B cell (primary cell): Measurements from ENCODE around the gene DNAH10. TPM values are rescaled to one million over a fixed set of nuclear protein-coding genes. Genes with fewer than 3 reads are reported as not detected.
"Not testable (repeated sequence)": the region's sequence is repeated elsewhere in the genome, so short reads cannot be mapped to it uniquely, and the experiment has no call there.

Source experiments
- ATAC-seq: fragments of 200-7000 bp; cut with Tn5 transposase; one replicate; pipeline ENCODE4 v1.10.0; 2021; ENCODE audit warnings: low read depth, mild to moderate bottlenecking, moderate number of reproducible peaks, moderate library complexity
- CTCF ChIA-PET: fragments of 350-600 bp; sonication (Branson Sonifier 250); formaldehyde crosslinking; loops from one replicate; lab custom pipeline; 2021; ENCODE audit warnings: antibody characterized with exemption, inconsistent platforms; lab: Charles Lee
- POLR2A ChIA-PET: fragments of 350-600 bp; sonication (Branson Sonifier 250); formaldehyde crosslinking; loops from one replicate; lab custom pipeline; 2021; ENCODE audit warnings: antibody characterized with exemption; lab: Charles Lee
- DNase-seq: peaks from one replicate; pipeline ENCODE4 v3.0.0; 2013
- H2AFZ ChIP-seq: 2 replicates; pipeline ENCODE4 v1.6.1; 2012; ENCODE audit warnings: mild to moderate bottlenecking, low read depth, low read length; ENCODE audit not compliant: insufficient read depth, poor library complexity, severe bottlenecking
- H3K27ac ChIP-seq, 2 donors: 1 replicate in 1 of 2; 2 replicates in 1 of 2; pipeline ENCODE4 v1.5.1; 2012 to 2013; ENCODE audit warnings: low read length in 2 of 2, mild to moderate bottlenecking in 2 of 2, moderate library complexity in 1 of 2
- H3K27me3 ChIP-seq, 4 experiments: fragments of 200-600 bp in 1 of 4; sonication (generic) in 1 of 4; replicated peaks in 1 of 4; 1 replicate in 2 of 4; 2 replicates in 2 of 4; pipeline versions ENCODE4 v1.6.1 to v1.7.0; 2013 to 2016; ENCODE audit warnings: low read length in 3 of 4, mild to moderate bottlenecking in 2 of 4, mixed read lengths in 1 of 4, moderate library complexity in 1 of 4; ENCODE audit not compliant: insufficient read depth in 4 of 4, control insufficient read depth in 3 of 4; ENCODE audit errors: control extremely low read depth in 1 of 4
- H3K36me3 ChIP-seq, 2 experiments: replicated peaks in 1 of 2; 1 replicate in 1 of 2; 2 replicates in 1 of 2; pipeline versions ENCODE4 v1.6.1 to v1.7.1; 2013; ENCODE audit warnings: low read length in 1 of 2; ENCODE audit not compliant: insufficient read depth in 2 of 2, control insufficient read depth in 1 of 2; ENCODE audit errors: control extremely low read depth in 1 of 2, extremely low read depth in 1 of 2
- H3K4me1 ChIP-seq, 2 donors: fragments of 200-600 bp in 1 of 2; sonication (generic) in 1 of 2; 1 replicate in 1 of 2; 2 replicates in 1 of 2; pipeline versions ENCODE4 v1.5.1 to v1.6.1; 2013 to 2017; ENCODE audit warnings: low read length in 2 of 2; ENCODE audit not compliant: control insufficient read depth in 2 of 2, insufficient read depth in 2 of 2
- H3K4me2 ChIP-seq: replicated peaks from 2 replicates; pipeline ENCODE3; 2012; ENCODE audit warnings: mild to moderate bottlenecking, low read depth, low read length; ENCODE audit not compliant: poor library complexity, severe bottlenecking
- H3K4me3 ChIP-seq, 5 experiments: fragments of 200-600 bp in 1 of 5; sonication (generic) in 1 of 5; 1 replicate in 3 of 5; 2 replicates in 2 of 5; pipeline versions ENCODE4 v1.5.1 to v1.7.0; 2011 to 2016; ENCODE audit warnings: low read length in 4 of 5, mild to moderate bottlenecking in 4 of 5, low read depth in 2 of 5, control low read depth in 1 of 5, moderate library complexity in 1 of 5; ENCODE audit not compliant: insufficient read depth in 1 of 5; ENCODE audit errors: control extremely low read depth in 1 of 5, extremely low read depth in 1 of 5
- H3K79me2 ChIP-seq: fragments of 200-600 bp; sonication (generic); one replicate; pipeline ENCODE4 v1.6.0; 2016; ENCODE audit warnings: low read length; ENCODE audit not compliant: control insufficient read depth, insufficient read depth
- H3K9ac ChIP-seq: fragments of 200-600 bp; sonication (generic); 2 replicates; pipeline ENCODE4 v1.6.1; 2017; ENCODE audit warnings: mild to moderate bottlenecking, low read length, moderate library complexity
- H3K9me3 ChIP-seq, 3 donors: one replicate each; pipeline versions ENCODE4 v1.6.1 to v1.7.1; 2013; ENCODE audit warnings: low read length in 2 of 3; ENCODE audit not compliant: control insufficient read depth in 2 of 3, insufficient read depth in 1 of 3; ENCODE audit errors: control extremely low read depth in 1 of 3
- H4K20me1 ChIP-seq: 2 replicates; pipeline ENCODE4 v1.6.0; 2012; ENCODE audit warnings: mild to moderate bottlenecking, low read length; ENCODE audit not compliant: insufficient read depth, control insufficient read depth, poor library complexity, severe bottlenecking
- H3K27ac Mint-ChIP-seq: one replicate; pipeline ENCODE4 v1.8.0; 2021; ENCODE audit warnings: mixed read lengths
- H3K27me3 Mint-ChIP-seq: one replicate; pipeline ENCODE4 v1.8.0; 2021; ENCODE audit warnings: mixed read lengths
- H3K4me1 Mint-ChIP-seq: one replicate; pipeline ENCODE4 v1.8.0; 2021; ENCODE audit warnings: mixed read lengths
- H3K4me3 Mint-ChIP-seq: one replicate; pipeline ENCODE4 v1.8.0; 2021; ENCODE audit warnings: mixed read lengths
- H3K9me3 Mint-ChIP-seq: one replicate; pipeline ENCODE4 v1.8.0; 2022; ENCODE audit warnings: mixed read lengths; ENCODE audit not compliant: insufficient read depth
- WGBS: methylation state at CpG from one replicate; pipeline ENCODE4 v1.1.5; 2013; ENCODE audit warnings: missing lambda C conversion rate; ENCODE audit not compliant: insufficient coverage; 5-methylcytosine and 5-hydroxymethylcytosine counted together
- intact Hi-C: fragments of 100-400 bp; cut with micrococcal nuclease; formaldehyde crosslinking; loops from one replicate; pipeline ENCODE4 v1.10.0; 2022
- polyA plus RNA-seq: library from polyadenylated mRNA; depleted of rRNA; stranded (reverse); fragments of >200 nt; gene quantifications from 2 replicates; pipeline ENCODE4 v1.2.3, GENCODE V29; 2012
- total RNA-seq, 2 donors: library from RNA; stranded (reverse); fragments of 120-200 nt in 1 of 2; gene quantifications; 1 replicate in 1 of 2; 2 replicates in 1 of 2; pipeline versions ENCODE4 v1.2.3 to v1.2.4, GENCODE V29; 2013 to 2022

Gene DNAH10
- total and polyA plus RNA-seq, 2 donors (not counting 1 experiment from before 2014, with no cell fraction given) = 0.24 to 0.99 TPM

DNA sequence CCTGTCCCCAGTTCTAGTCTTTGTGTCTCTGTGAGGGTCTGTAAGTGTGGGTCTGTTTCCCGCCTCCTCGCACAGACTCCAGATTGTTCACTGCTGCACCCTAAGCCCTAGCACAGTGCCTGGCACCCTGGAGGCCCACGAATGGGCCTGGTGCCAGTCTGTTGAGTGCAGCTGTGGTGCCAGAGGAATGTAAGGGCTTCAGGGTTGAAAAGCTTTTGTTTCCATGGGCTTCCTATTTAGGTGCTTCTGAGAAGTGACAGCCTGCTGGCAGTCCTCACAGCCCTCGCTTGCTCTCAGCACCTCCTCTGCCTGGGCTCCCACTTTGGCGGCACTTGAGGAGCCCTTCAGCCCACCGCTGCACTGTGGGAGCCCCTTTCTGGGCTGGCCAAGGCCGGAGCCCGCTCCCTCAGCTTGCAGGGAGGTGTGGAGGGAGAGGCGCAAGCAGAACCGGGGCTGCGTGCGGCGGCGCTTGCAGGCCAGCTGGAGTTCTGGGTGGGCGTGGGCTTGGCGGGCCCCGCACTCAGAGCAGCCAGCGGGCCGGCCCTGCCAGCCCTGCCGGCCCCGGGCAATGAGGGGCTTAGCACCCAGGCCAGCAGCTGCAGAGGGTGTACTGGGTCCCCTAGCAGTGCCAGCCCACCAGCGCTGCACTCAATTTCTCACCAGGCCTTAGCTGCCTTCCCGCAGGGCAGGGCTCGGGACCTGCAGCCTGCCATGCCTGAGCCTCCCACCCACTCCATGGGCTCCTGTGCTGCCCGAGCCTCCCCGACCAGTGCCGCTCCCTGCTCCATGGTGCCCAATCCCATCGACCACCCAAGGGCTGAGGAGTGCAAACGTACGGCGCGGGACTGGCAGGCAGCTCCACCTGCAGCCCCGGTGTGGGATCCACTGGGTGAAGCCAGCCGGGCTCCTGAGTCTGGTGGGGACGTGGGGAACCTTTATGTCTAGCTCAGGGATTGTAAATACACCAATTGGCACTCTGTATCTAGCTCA is 184.7 kb downstream of the DNAH10 start:
- H3K9me3 ChIP-seq, H2AFZ ChIP-seq, intact Hi-C loops, H3K79me2 ChIP-seq, H3K4me2 ChIP-seq, DNase-seq, H3K27ac Mint-ChIP-seq, CTCF ChIA-PET, H3K4me1 Mint-ChIP-seq, H3K27ac ChIP-seq, H3K4me1 ChIP-seq, H3K4me3 ChIP-seq, H3K9ac ChIP-seq, H3K9me3 Mint-ChIP-seq, H4K20me1 ChIP-seq, H3K4me3 Mint-ChIP-seq, POLR2A ChIA-PET, H3K27me3 Mint-ChIP-seq, H3K27me3 ChIP-seq, ATAC-seq: not testable (repeated sequence)
- peaks cover 6 to 32% of the 10 kb centered on the region in 2 experiments for H3K36me3 ChIP-seq
- WGBS = 95% methylated on average over 30 of the region's 35 CpGs

DNA sequence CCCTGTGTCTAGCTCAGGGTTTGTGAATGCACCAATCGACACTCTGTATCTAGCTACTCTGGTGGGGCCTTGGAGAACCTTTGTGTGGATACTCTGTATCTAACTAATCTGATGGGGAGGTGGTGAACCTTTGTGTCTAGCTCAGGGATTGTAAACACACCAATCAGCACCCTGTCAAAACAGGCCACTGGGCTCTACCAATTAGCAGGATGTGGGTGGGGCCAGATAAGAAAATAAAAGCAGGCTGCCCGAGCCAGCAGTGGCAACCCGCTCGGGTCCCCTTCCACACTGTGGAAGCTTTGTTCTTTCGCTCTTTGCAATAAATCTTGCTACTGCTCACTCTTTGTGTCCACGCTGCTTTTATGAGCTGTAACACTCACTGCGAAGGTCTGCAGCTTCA is 185.4 kb downstream of the DNAH10 start:
- H3K4me3 ChIP-seq, POLR2A ChIA-PET, CTCF ChIA-PET, H3K27me3 ChIP-seq, H3K4me3 Mint-ChIP-seq, H3K4me1 ChIP-seq, H3K4me2 ChIP-seq, H2AFZ ChIP-seq, H3K4me1 Mint-ChIP-seq, H3K79me2 ChIP-seq, H3K27ac Mint-ChIP-seq, H3K9me3 Mint-ChIP-seq, H3K27me3 Mint-ChIP-seq, H4K20me1 ChIP-seq, H3K9me3 ChIP-seq, ATAC-seq, H3K9ac ChIP-seq, intact Hi-C loops, DNase-seq, H3K27ac ChIP-seq: not testable (repeated sequence)
- H3K36me3 ChIP-seq = peaks cover 5 to 26% of the 10 kb centered on the region in 2 experiments
- WGBS = 100% methylated on average over 4 of the region's 7 CpGs
